HCT116 (cell line): Measurements from ENCODE around the gene BAIAP2L2. TPM values are rescaled to one million over a fixed set of nuclear protein-coding genes. Genes with fewer than 3 reads are reported as not detected.

Source experiments
- ATAC-seq: fragments of 200-7000 bp; cut with Tn5 transposase; 2 replicates; pipeline ENCODE4 v1.9.1; 2020; ENCODE audit warnings: mild to moderate bottlenecking, moderate library complexity
- BruUV-seq: library from RNA; stranded (reverse); fragments of 400-500 nt; replicated peaks from 2 replicates; lab custom pipeline; 2021; lab: Mats Ljungman, UMichigan
- CTCF ChIA-PET: fragments of 300-600 bp; sonication (Branson Sonifier 250); formaldehyde crosslinking; loops from one replicate; lab custom pipeline; 2021; ENCODE audit warnings: antibody characterized with exemption; lab: Charles Lee
- POLR2A ChIA-PET: fragments of 300-600, 350-600 bp; sonication (Branson Sonifier 250); formaldehyde crosslinking; loops from one replicate; lab custom pipeline; 2021; ENCODE audit warnings: antibody characterized with exemption; lab: Charles Lee
- RAD21 ChIA-PET, 2 experiments: fragments of 300-600 bp; sonication (Branson Sonifier 250); formaldehyde crosslinking; loops; one replicate each; lab custom pipeline; 2023; ENCODE audit warnings: low total read pairs in 2 of 2; ENCODE audit not compliant: uncharacterized antibody in 2 of 2, unreplicated experiment in 2 of 2, low non-redundant PET in 1 of 2; lab: Charles Lee
- DNase-seq: peaks from one replicate; pipeline ENCODE4 v3.0.0-alpha.2; 2010; ENCODE audit warnings: low read depth, low spot score
- H2AFZ ChIP-seq: fragments of 200-600 bp; shearing (Covaris generic), sonication (generic); 2 replicates; pipeline ENCODE4 v1.6.1; 2017; ENCODE audit warnings: low read depth, mixed run types, mixed read lengths, antibody characterized with exemption, low read length; ENCODE audit not compliant: poor library complexity, severe bottlenecking
- H3K27ac ChIP-seq: 2 replicates; pipeline ENCODE4 v1.5.1; 2012; ENCODE audit warnings: low read depth, low read length
- H3K27me3 ChIP-seq: fragments of 200-600 bp; sonication (generic); 2 replicates; pipeline ENCODE4 v1.6.1; 2016; ENCODE audit warnings: mixed run types, low read length, mixed read lengths; ENCODE audit not compliant: insufficient read depth
- H3K36me3 ChIP-seq, 2 experiments: fragments of 200-500 bp in 1 of 2; fragments of 200-600 bp in 1 of 2; sonication (Bioruptor generic) in 1 of 2; sonication (generic) in 1 of 2; 2 replicates each; pipeline versions ENCODE4 v1.5.1 to v1.6.1; 2014 to 2016; ENCODE audit warnings: low read length in 2 of 2, inconsistent platforms in 1 of 2, mixed read lengths in 1 of 2, mixed run types in 1 of 2; ENCODE audit not compliant: insufficient read depth in 2 of 2, control insufficient read depth in 1 of 2
- H3K4me1 ChIP-seq, 2 experiments: fragments of 200-600 bp in 1 of 2; sonication (generic) in 1 of 2; 2 replicates each; pipeline versions ENCODE4 v1.5.1 to v1.6.1; 2012 to 2017; ENCODE audit warnings: low read length in 2 of 2, inconsistent platforms in 1 of 2, mild to moderate bottlenecking in 1 of 2, mixed read lengths in 1 of 2, mixed run types in 1 of 2, moderate library complexity in 1 of 2; ENCODE audit not compliant: insufficient read depth in 2 of 2, control insufficient read depth in 1 of 2
- H3K4me2 ChIP-seq: fragments of 200-600 bp; sonication (generic); 2 replicates; pipeline ENCODE4 v1.6.1; 2017; ENCODE audit warnings: mixed run types, low read length, mixed read lengths
- H3K4me3 ChIP-seq, 2 experiments: fragments of 200-600 bp in 1 of 2; sonication (generic) in 1 of 2; replicated peaks in 1 of 2; 2 replicates each; pipeline ENCODE4 v1.5.1; 2011 to 2016; ENCODE audit warnings: low read length in 2 of 2, control low read depth in 1 of 2, low read depth in 1 of 2, mild to moderate bottlenecking in 1 of 2, mixed read lengths in 1 of 2, mixed run types in 1 of 2
- H3K79me2 ChIP-seq: fragments of 200-600 bp; sonication (generic); 2 replicates; pipeline ENCODE4 v1.6.1; 2017; ENCODE audit warnings: mild to moderate bottlenecking, mixed run types, low read length, moderate library complexity, mixed read lengths; ENCODE audit not compliant: insufficient read depth
- H3K9ac ChIP-seq: fragments of 200-600 bp; sonication (generic); 2 replicates; pipeline ENCODE4 v1.6.1; 2016; ENCODE audit warnings: low read length, mixed read lengths
- H3K9me2 ChIP-seq: fragments of 200-600 bp; sonication (generic), shearing (Covaris generic); 2 replicates; pipeline ENCODE4 v1.6.1; 2017; ENCODE audit warnings: mixed run types, mild to moderate bottlenecking, moderate library complexity; ENCODE audit not compliant: insufficient read depth
- H3K9me3 ChIP-seq, 2 experiments: fragments of 200-500 bp in 1 of 2; fragments of 200-600 bp in 1 of 2; sonication (Bioruptor generic) in 1 of 2; sonication (generic) in 1 of 2; 2 replicates each; pipeline ENCODE4 v1.6.1; 2014 to 2017; ENCODE audit warnings: low read length in 2 of 2, mixed read lengths in 2 of 2, inconsistent platforms in 1 of 2, low read depth in 1 of 2, mild to moderate bottlenecking in 1 of 2, mixed run types in 1 of 2, moderate library complexity in 1 of 2; ENCODE audit not compliant: control insufficient read depth in 1 of 2, insufficient read depth in 1 of 2
- H4K20me1 ChIP-seq: fragments of 200-600 bp; sonication (generic), shearing (Covaris generic); 2 replicates; pipeline ENCODE4 v1.6.1; 2017; ENCODE audit warnings: mixed run types, mild to moderate bottlenecking, moderate library complexity; ENCODE audit not compliant: insufficient read depth
- CBX3 ChIP-seq: IDR thresholded peaks from 2 replicates; pipeline ENCODE4 v1.6.1; 2012; ENCODE audit warnings: low read depth
- ELF1 ChIP-seq: IDR thresholded peaks from 2 replicates; pipeline ENCODE4 v1.6.1; 2012; ENCODE audit warnings: low read depth, borderline replicate concordance
- EZH2 ChIP-seq: fragments of 200-600 bp; sonication (generic); IDR thresholded peaks from 2 replicates; pipeline ENCODE4 v1.6.1; 2017; ENCODE audit warnings: antibody characterized with exemption, mixed run types
- EZH2phosphoT487 ChIP-seq: fragments of 200-600 bp; IDR thresholded peaks from 2 replicates; pipeline ENCODE4 v1.6.1; 2018; ENCODE audit warnings: antibody characterized with exemption, borderline replicate concordance
- FOSL1 ChIP-seq: IDR thresholded peaks from 2 replicates; pipeline ENCODE4 v1.6.1; 2012; ENCODE audit warnings: low read depth
- POLR2A ChIP-seq: IDR thresholded peaks from 2 replicates; pipeline ENCODE4 v1.7.0; 2011; ENCODE audit warnings: borderline replicate concordance; ENCODE audit not compliant: insufficient read depth, insufficient read length; ENCODE audit errors: extremely low read depth
- RAD21 ChIP-seq: IDR thresholded peaks from 2 replicates; pipeline ENCODE4 v1.6.1; 2012; ENCODE audit warnings: low read depth, mild to moderate bottlenecking
- SP1 ChIP-seq: IDR thresholded peaks from 2 replicates; pipeline ENCODE4 v1.6.1; 2012; ENCODE audit warnings: low read depth
- SRF ChIP-seq: IDR thresholded peaks from 2 replicates; pipeline ENCODE4 v1.6.1; 2012; ENCODE audit warnings: low read depth
- TCF7L2 ChIP-seq: IDR thresholded peaks from 2 replicates; pipeline ENCODE4 v1.7.0; 2011; ENCODE audit warnings: borderline replicate concordance, inconsistent platforms; ENCODE audit not compliant: insufficient read depth, insufficient read length; ENCODE audit errors: extremely low read depth
- YY1 ChIP-seq: IDR thresholded peaks from 2 replicates; pipeline ENCODE4 v1.6.1; 2011; ENCODE audit warnings: low read length, low read depth, moderate library complexity, mild to moderate bottlenecking; ENCODE audit not compliant: insufficient replicate concordance; ENCODE audit errors: extremely low read depth
- ZFX ChIP-seq: fragments of 450-650 bp; IDR thresholded peaks from 2 replicates; pipeline ENCODE4 v1.6.1; 2017
- ZNF274 ChIP-seq: fragments of 200-500 bp; sonication (Bioruptor generic); IDR thresholded peaks from 2 replicates; pipeline ENCODE4 v1.6.1; 2014; ENCODE audit warnings: mild to moderate bottlenecking, low read depth, low read length, inconsistent platforms
- intact Hi-C: fragments of 100-400 bp; cut with micrococcal nuclease; formaldehyde crosslinking; loops from 2 replicates; pipeline ENCODE4 v1.10.0; 2022
- total RNA-seq: library from RNA; stranded (reverse); gene quantifications from one replicate; pipeline ENCODE4 v1.2.1, GENCODE V29; 2021; ENCODE audit not compliant: unreplicated experiment
- TF ChIP-seq, protein P1 (sequence below): IDR thresholded peaks from 2 replicates; pipeline ENCODE4 v1.6.1; 2011; ENCODE audit warnings: mild to moderate bottlenecking, low read length, moderate library complexity; ENCODE audit not compliant: insufficient replicate concordance; ENCODE audit errors: extremely low read depth
- TF ChIP-seq, protein P2 (sequence below): IDR thresholded peaks from 2 replicates; pipeline ENCODE4 v1.6.1; 2012
- TF ChIP-seq, protein P3 (sequence below), 3 experiments: fragments of 200-600 bp in 1 of 3; sonication (generic) in 1 of 3; IDR thresholded peaks in 2 of 3; conservative IDR thresholded peaks in 1 of 3; 2 replicates each; pipeline ENCODE4 v1.5.1; 2012 to 2017; ENCODE audit warnings: low read depth in 2 of 3, low read length in 2 of 3, antibody characterized with exemption in 1 of 3, borderline replicate concordance in 1 of 3, control low read depth in 1 of 3, mild to moderate bottlenecking in 1 of 3, mixed read lengths in 1 of 3, mixed run types in 1 of 3, moderate library complexity in 1 of 3; ENCODE audit not compliant: insufficient read depth in 1 of 3
- TF ChIP-seq, protein P4 (sequence below): IDR thresholded peaks from 2 replicates; pipeline ENCODE4 v1.6.1; 2012

The BAIAP2L2 gene
- total RNA-seq, 1 experiment from 2014 or later, result 1.0 TPM

DNA sequence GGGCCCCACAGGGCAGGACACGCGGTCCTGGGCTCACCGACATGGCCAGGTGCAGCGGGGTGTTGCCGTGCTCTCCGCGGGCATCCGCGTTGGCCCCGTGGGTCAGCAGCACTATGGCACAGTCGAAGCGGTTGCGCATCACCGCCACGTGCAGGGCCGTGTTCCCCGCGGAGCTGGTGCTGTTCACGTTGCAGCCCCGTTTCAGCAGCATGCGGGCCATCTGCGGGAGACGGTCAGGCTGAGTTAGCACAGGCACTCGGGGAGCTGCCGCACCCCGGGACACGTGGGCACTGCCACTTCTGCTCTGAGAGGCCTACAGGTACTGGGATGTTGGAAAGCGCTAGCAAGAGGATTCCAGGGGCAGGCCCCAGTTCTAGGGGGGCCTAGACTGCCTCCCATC is 22.3 kb upstream of the BAIAP2L2 start:
- Histone ChIP-seq H3K9ac (no peak overlapping the region), H3K4me2 (no peak overlapping the region)
- TF ChIP-seq EZH2phosphoT487 (no peak), CBX3 (no peak), TCF7L2 (no peak), SRF (no peak), ZNF274 (no peak), YY1 (no peak), ZFX (no peak), RAD21 (no peak), POLR2A (no peak), SP1 (no peak), EZH2 (no peak), FOSL1 (no peak), ELF1 (no peak)
- TF ChIP-seq, protein P1, sequence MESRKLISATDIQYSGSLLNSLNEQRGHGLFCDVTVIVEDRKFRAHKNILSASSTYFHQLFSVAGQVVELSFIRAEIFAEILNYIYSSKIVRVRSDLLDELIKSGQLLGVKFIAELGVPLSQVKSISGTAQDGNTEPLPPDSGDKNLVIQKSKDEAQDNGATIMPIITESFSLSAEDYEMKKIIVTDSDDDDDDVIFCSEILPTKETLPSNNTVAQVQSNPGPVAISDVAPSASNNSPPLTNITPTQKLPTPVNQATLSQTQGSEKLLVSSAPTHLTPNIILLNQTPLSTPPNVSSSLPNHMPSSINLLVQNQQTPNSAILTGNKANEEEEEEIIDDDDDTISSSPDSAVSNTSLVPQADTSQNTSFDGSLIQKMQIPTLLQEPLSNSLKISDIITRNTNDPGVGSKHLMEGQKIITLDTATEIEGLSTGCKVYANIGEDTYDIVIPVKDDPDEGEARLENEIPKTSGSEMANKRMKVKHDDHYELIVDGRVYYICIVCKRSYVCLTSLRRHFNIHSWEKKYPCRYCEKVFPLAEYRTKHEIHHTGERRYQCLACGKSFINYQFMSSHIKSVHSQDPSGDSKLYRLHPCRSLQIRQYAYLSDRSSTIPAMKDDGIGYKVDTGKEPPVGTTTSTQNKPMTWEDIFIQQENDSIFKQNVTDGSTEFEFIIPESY, result no peak
- TF ChIP-seq, protein P2, sequence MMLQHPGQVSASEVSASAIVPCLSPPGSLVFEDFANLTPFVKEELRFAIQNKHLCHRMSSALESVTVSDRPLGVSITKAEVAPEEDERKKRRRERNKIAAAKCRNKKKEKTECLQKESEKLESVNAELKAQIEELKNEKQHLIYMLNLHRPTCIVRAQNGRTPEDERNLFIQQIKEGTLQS, result no peak
- TF ChIP-seq, protein P3, sequence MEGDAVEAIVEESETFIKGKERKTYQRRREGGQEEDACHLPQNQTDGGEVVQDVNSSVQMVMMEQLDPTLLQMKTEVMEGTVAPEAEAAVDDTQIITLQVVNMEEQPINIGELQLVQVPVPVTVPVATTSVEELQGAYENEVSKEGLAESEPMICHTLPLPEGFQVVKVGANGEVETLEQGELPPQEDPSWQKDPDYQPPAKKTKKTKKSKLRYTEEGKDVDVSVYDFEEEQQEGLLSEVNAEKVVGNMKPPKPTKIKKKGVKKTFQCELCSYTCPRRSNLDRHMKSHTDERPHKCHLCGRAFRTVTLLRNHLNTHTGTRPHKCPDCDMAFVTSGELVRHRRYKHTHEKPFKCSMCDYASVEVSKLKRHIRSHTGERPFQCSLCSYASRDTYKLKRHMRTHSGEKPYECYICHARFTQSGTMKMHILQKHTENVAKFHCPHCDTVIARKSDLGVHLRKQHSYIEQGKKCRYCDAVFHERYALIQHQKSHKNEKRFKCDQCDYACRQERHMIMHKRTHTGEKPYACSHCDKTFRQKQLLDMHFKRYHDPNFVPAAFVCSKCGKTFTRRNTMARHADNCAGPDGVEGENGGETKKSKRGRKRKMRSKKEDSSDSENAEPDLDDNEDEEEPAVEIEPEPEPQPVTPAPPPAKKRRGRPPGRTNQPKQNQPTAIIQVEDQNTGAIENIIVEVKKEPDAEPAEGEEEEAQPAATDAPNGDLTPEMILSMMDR (IDR thresholded peaks at IDR 0.05 in 2 of 3, conservative IDR thresholded peaks at IDR 0.05 in 1 of 3; ENCODE audit: borderline replicate concordance in 1 of 3, insufficient read depth in 1 of 3, low read depth in 2 of 3, low read length in 2 of 3), result no peak
- TF ChIP-seq, protein P4, sequence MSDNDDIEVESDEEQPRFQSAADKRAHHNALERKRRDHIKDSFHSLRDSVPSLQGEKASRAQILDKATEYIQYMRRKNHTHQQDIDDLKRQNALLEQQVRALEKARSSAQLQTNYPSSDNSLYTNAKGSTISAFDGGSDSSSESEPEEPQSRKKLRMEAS, result no peak
- TF ChIP-seq, all 23 proteins: peak for 0
- H3K79me2 ChIP-seq, result no peaks in the 10 kb centered on the region
- POLR2A ChIA-PET, result no interaction called here
- no peaks in the 10 kb centered on the region; a peak in 1 of 4 replicates for H3K36me3 ChIP-seq
- RAD21 ChIA-PET, result no interaction called here
- no peaks in the 10 kb centered on the region for H3K9me3 ChIP-seq
- no peak overlapping the region for H3K4me3 ChIP-seq
- peaks cover 14 to 17% of the 10 kb centered on the region in 2 experiments for H3K4me1 ChIP-seq
- no peaks in the 10 kb centered on the region for H4K20me1 ChIP-seq
- no TSS peak for BruUV-seq
- no peak for DNase-seq
- no peak overlapping the region for H2AFZ ChIP-seq
- H3K27ac ChIP-seq, result no peak overlapping the region
- H3K27me3 ChIP-seq, result no peaks in the 10 kb centered on the region
- H3K9me2 ChIP-seq, result no peaks in the 10 kb centered on the region
- intact Hi-C loops, result no loop called here
- CTCF ChIA-PET, result no interaction called here
- ATAC-seq, result no peak
